GM19035 (cell line): ENCODE measurements around the gene CSE1L.
"Not testable (repeated sequence)": the region's sequence is repeated elsewhere in the genome, so short reads cannot be mapped to it uniquely, and the experiment has no call there.

ENCODE experiments used
- ATAC-seq: cut with Tn5 transposase; IDR thresholded peaks from one replicate; pipeline ENCODE4 v1.9.1; 2021; ENCODE audit not compliant: unreplicated experiment

CSE1L gene

GRCh38 chr20:49046087-49046900, at the start of gene CSE1L:
TSS of gene CSE1L (plus strand) at chr20:49046312. CDS start at chr20:49058464, 12,152 bp downstream.
- peak; percentile 86 for ATAC-seq

GRCh38 chr20:48999890-49000870, 45.9 kb upstream of the CSE1L start:
- ATAC-seq = no peak

DNA sequence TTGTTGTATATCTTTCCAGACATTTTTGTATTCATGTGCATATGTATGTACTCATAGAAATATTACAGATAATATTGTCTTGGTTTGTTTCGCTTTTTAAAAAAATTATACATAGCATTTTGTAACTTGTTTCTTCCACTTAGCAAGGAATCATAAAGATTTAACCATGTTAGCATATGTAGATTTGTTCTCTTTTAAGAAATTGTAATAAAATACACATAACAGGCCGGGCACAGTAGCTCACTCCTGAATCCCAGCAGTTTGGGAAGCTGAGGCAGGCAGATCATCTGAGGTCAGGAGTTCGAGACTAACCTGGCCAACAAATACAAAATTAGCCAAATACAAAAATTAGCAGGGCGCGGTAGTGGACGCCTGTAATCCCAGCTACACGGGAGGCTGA, 44.4 kb upstream of the CSE1L start:
- no peak for ATAC-seq

- no peak for ATAC-seq
These were observed 39.6 kb upstream of the CSE1L start for GRCh38 chr20:49006446-49006980.

GRCh38 chr20:49009899-49010631, 36.0 kb upstream of the CSE1L start:
- ATAC-seq = no peak

GRCh38 chr20:49024220-49024619, 21.9 kb upstream of the CSE1L start:
- no peak for ATAC-seq

- not testable (repeated sequence) for ATAC-seq
These were observed 17.9 kb upstream of the CSE1L start for GRCh38 chr20:49028177-49028576.

- no peak for ATAC-seq
These were observed 17.4 kb upstream of the CSE1L start for GRCh38 chr20:49028684-49029083.

GRCh38 chr20:49029203-49029602, 16.9 kb upstream of the CSE1L start:
- ATAC-seq = no peak

DNA sequence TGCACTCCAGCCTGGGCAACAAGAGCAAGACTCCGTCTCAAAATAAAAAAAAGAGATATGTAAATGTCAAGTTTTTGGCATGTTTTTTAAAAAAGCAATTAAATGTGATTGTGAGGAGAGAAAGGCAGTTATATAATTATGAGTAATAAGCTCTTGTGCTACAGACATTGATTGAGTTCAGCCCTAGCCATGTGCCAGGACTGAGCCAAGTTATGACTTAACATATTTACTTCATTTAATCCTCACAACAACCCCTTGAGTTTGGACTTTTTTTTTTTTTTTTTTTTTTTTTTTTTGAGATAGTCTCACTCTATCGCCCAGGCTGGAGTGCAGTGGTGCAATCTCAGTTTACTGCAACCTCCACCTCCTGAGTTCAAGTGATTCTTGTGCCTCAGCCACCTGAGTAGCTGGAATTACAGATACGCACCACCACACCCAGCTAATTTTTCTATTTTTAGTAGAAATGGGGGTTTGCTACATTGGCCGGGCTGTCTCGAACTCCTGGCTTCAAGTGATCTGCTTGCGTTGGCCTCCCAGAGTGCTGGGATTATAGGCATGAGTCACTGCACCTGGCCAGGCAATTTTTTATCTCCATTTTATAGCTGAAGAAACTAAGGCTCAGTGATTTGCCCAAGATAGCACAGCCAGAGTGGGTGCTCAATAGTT, 15.0 kb upstream of the CSE1L start:
- no peak for ATAC-seq

DNA sequence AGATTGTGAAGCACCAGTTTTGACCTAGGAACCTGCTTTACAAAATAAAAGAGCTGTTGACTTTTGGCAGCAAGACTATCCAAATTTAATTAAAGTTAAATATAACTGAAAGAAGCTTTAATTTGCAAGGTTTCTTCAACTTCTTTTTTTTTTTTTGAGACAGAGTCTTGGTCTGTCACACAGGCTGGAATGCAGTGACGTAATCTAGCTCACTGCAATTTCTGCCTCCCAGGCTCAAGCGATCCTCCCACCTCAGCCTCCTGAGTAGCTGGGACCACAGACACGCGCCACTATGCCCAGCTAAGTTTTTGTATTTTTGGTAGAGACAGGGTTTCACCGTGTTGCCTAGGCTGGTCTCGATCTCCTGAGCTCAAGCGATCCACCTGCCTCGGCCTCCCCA, 13.7 kb upstream of the CSE1L start:
- ATAC-seq = no peak

DNA sequence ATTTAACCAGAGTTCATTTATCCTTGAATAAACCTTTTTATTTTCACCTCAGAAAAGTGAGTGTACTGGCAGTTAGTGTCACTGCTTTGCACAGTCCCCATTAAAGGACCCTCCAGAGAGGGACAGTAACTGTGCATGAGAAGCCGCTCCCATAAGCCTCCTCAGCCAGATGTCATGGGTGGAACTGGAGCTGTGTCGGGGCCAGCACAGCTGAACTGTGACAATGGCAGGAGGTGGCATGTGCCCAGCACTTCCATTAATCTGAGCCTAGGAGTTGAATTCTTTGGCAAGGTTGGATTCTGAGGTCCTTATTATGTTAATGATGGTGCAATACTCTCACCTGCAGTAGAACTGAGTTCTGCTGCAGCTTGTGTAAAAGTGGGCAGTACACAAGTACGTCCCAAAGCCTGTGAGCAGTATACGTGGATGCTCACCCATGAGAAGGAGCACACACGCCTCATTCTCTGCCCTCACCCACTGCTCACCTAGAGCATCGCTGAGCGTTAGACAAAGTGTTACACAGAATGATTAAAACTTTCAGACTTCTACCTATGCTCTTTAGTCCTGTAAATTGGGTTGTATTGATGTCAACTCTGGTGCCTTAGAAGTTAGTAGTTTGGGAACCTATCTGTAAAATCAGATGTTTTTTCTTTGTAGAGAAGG, 11.9 kb upstream of the CSE1L start:
- no peak for ATAC-seq

DNA sequence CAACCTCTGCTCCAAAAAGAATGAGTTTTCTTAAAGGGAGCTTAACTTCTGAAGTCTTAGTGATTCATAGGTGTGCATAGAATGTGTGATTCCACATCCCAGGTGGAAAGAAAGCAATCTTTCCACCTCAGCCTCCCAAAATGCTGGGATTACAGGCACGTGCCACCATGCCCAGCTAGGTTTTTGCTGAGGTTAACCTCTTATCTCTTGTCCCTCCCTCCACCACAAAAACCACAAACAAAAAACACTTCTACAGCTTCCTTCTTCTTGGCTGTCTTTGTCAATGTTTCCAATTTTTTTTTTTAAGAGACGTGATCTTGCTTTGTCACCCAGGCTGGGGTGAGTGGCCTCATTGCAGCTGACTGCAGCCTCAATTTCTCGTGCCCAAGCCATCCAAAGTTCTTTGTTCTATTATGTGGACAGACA, 8.1 kb upstream of the CSE1L start:
- no peak for ATAC-seq

DNA sequence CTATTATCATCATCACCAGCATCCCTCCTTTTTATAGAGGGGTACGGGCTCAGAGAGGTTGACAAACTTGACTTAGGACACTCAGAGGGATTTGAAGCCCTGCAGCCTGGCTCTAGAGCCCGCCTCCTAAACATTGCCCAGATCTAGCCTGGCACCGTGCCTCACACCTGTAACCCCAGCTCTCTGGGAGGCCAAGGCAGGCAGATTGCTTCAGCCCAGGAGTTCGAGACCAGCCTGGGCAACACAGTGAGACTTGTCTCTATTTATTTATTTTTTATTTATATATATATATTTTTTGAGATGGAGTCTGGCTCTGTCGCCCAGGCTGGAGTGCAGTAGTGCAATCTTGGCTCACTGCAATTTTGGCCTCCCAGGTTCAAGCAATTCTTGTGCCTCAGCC, 6.3 kb upstream of the CSE1L start:
- ATAC-seq = no peak

DNA sequence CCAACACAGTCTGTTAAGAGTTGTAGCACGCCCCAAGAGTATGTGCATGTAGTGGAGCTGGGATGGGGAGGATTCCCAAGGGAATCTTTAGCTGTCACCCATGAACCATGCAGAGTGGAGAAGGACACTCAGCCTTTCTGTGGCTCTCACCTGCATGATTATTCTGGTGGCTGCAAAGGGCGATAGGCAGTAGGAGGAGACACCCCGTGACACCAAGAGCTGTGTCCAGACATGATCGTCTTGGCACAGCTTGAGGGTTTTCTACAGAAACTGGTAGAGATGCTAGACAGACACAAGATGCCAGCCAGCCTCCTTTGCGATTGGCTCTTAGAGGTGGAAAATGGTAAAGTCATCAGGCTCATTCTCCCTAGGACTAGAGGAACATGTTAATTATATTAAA, 3.1 kb upstream of the CSE1L start:
- no peak for ATAC-seq

DNA sequence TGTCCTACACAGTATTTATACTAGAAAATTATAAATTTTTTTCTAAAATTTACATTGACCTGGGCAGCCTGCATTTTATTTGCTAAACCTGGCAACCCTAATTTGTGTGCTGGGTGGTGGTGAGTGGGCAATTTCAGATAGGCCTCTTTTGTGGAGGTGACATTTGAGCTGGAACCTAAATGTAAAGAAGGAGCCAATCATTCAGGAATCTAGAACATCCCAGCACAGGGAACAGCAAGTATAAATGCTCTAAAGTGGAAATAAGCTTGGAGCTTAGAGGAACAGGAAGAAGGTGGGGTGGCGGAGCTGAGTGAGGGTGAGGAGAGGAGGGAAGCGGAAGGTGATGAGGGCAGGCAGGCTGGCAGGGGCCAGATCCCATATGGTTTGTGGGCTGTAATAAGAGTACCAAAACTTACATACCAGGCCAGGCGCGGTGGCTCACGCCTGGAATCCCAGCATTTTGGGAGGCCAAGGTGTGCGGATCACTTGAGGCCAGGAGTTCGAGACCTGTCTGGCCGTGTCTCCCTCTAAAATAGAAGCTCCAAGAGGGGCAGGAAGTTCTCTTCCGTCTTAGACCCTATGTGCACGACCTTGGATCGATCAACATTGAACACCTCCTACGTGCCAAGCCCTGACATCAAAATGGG, 549 bp upstream of the CSE1L start:
- ATAC-seq = peak; percentile 1

- no peak for ATAC-seq
These were observed 6.2 kb downstream of the CSE1L start for GRCh38 chr20:49052334-49052733.

GRCh38 chr20:49054056-49054643, 8.0 kb downstream of the CSE1L start:
- no peak for ATAC-seq

DNA sequence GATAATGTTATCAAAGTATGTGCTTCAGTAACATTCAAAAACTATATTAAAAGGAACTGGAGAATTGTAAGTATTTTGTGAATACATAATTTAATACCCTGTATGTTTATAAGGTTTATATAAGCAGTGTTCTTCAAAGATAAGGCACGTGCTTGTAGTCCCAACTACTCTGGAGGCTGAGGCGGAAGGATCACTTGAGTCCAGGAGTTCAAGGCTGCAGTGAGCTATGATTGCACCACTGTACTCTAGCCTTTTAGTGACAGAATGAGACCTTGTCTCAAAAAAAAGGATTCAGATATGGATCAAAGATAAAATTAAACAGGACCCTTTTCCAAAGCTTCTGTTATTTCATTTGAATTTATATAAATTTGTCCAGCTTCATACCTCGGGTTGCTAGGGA, 17.2 kb downstream of the CSE1L start:
- no peak for ATAC-seq
